K562 (cell line): ENCODE data around the gene EME2. TPM values are rescaled to one million over a fixed set of nuclear protein-coding genes. Genes with fewer than 3 reads are reported as not detected.

Source experiments
- DDX20 ChIP-seq: fragments of 450-650 bp; IDR thresholded peaks from 2 replicates; pipeline ENCODE4 v1.6.1; 2016; ENCODE audit warnings: missing genetic modification characterization, low read depth, mild to moderate bottlenecking, missing compliant biosample characterization, moderate library complexity
- ETS2 ChIP-seq: IDR thresholded peaks from 2 replicates; pipeline ENCODE4 v1.6.1; 2016; ENCODE audit warnings: borderline replicate concordance, missing genetic modification characterization, mild to moderate bottlenecking, moderate library complexity, missing compliant biosample characterization; ENCODE audit not compliant: poor library complexity, severe bottlenecking
- GABPB2 ChIP-seq: fragments of 250-450 bp; sonication (Bioruptor Pico); conservative IDR thresholded peaks from 2 replicates; pipeline ENCODE4 v1.5.1; 2021; ENCODE audit warnings: mild to moderate bottlenecking
- MXI1 ChIP-seq: IDR thresholded peaks from 2 replicates; pipeline ENCODE4 v1.6.1; 2011; ENCODE audit warnings: low read depth, mild to moderate bottlenecking, improper control_type of control experiment, low read length
- NFYB ChIP-seq: IDR thresholded peaks from 2 replicates; pipeline ENCODE4 v1.6.1; 2011; ENCODE audit warnings: mild to moderate bottlenecking, moderate library complexity; ENCODE audit not compliant: insufficient read length; ENCODE audit errors: extremely low read depth
- NUFIP1 ChIP-seq: fragments of 450-650 bp; IDR thresholded peaks from 2 replicates; pipeline ENCODE4 v1.6.1; 2018; ENCODE audit not compliant: partially characterized antibody
- RBFOX2 ChIP-seq: fragments of 200-400 bp; formaldehyde crosslinking; IDR thresholded peaks from 2 replicates; pipeline ENCODE4 v1.6.1; 2017; ENCODE audit warnings: low read depth, mild to moderate bottlenecking, low read length, moderate library complexity
- REST ChIP-seq, 2 experiments: fragments of 450-650 bp; formaldehyde crosslinking in 1 of 2; IDR thresholded peaks; 2 replicates each; pipeline versions ENCODE4 v1.4.0 to v1.6.1; 2014 to 2020; ENCODE audit warnings: mild to moderate bottlenecking in 2 of 2, borderline replicate concordance in 1 of 2, low read depth in 1 of 2
- RREB1 ChIP-seq: fragments of 250-450 bp; sonication (Bioruptor Pico); IDR thresholded peaks from 2 replicates; pipeline ENCODE4 v1.4.0; 2020
- SAFB2 ChIP-seq: fragments of 200-400 bp; formaldehyde crosslinking; IDR thresholded peaks from 2 replicates; pipeline ENCODE4 v1.6.1; 2018; ENCODE audit warnings: borderline replicate concordance, low read length, low read depth, moderate library complexity; ENCODE audit not compliant: severe bottlenecking
- SMAD4 ChIP-seq: fragments of 250-450 bp; sonication (Bioruptor Pico); conservative IDR thresholded peaks from 2 replicates; pipeline ENCODE4 v1.8.0; 2021; ENCODE audit warnings: inconsistent platforms, mild to moderate bottlenecking, moderate library complexity
- SUPT5H ChIP-seq: fragments of 450-650 bp; IDR thresholded peaks from 2 replicates; pipeline ENCODE4 v1.6.1; 2016
- TEAD2 ChIP-seq: fragments of 450-650 bp; IDR thresholded peaks from 2 replicates; pipeline ENCODE4 v1.6.1; 2016; ENCODE audit warnings: missing genetic modification characterization, control low read depth, missing compliant biosample characterization
- polyA plus RNA-seq, 8 experiments: library from polyadenylated mRNA; depleted of rRNA in 4 of 8; stranded (reverse) in 5 of 8; unstranded in 3 of 8; fragments of >200 nt; fragmentation: Nextera tagmentation in 2 of 8; fragmentation: Illumina TruSeq in 1 of 8; extraction: Ambion mirVana in 2 of 8; extraction: Trizol in 1 of 8; gene quantifications; 2 replicates each; pipeline versions ENCODE4 v1.2.1 to v1.2.3, GENCODE V29; 2011 to 2014; ENCODE audit warnings: inconsistent platforms in 1 of 8, missing spikeins in 1 of 8
- total RNA-seq, 7 experiments: library from RNA; depleted of rRNA in 6 of 7; stranded (reverse); fragments of >200 nt in 6 of 7; fragmentation: Illumina TruSeq in 2 of 7; extraction: Trizol in 2 of 7; gene quantifications; 2 replicates each; pipeline versions ENCODE4 v1.2.1 to v1.2.3, GENCODE V29; 2011 to 2021; ENCODE audit warnings: low replicate concordance in 1 of 7

Gene EME2
- total and polyA plus RNA-seq, 9 of the 15 experiments (the other 6 are each of a cell fraction or from before 2014, with no cell fraction given), result 0.35 to 19.9 (median 3.5) TPM

- TF ChIP-seq SMAD4 (no peak), DDX20 (tag) (no peak), RREB1 (CRISPR knock-in tag) (no peak), RBFOX2 (peak; percentile 51; the same call in 1 of the 2 replicates), SUPT5H (no peak), GABPB2 (CRISPR knock-in tag) (no peak), NUFIP1 (no peak), SAFB2 (no peak), REST (IDR thresholded peaks at IDR 0.05; ENCODE audit: borderline replicate concordance) (no peak), REST (CRISPR knock-in tag; IDR thresholded peaks at IDR 0.05; ENCODE audit: low read depth) (0 out of 2 replicates have a peak, but pooled peaks have one; percentile 29), TEAD2 (tag) (no peak), MXI1 (no peak), NFYB (no peak), ETS2 (tag) (no peak)
These were observed 1.3 kb upstream of the EME2 start, which contains the start of gene NME3 (continued) for GRCh38 chr16:1771188-1771863.
